NOMO-1 treated with dmso at 0.1 percent for 144 hours (cell line): ENCODE data around the gene CES2.

Experiments
- DNase-seq: peaks from one replicate; lab custom pipeline; 2025; ENCODE audit not compliant: unreplicated experiment; lab: John Stamatoyannopoulos, UW

The CES2 gene

GRCh38 chr16:66918355-66918754, 17.0 kb upstream of the CES2 start:
- DNase-seq = no peak

DNA sequence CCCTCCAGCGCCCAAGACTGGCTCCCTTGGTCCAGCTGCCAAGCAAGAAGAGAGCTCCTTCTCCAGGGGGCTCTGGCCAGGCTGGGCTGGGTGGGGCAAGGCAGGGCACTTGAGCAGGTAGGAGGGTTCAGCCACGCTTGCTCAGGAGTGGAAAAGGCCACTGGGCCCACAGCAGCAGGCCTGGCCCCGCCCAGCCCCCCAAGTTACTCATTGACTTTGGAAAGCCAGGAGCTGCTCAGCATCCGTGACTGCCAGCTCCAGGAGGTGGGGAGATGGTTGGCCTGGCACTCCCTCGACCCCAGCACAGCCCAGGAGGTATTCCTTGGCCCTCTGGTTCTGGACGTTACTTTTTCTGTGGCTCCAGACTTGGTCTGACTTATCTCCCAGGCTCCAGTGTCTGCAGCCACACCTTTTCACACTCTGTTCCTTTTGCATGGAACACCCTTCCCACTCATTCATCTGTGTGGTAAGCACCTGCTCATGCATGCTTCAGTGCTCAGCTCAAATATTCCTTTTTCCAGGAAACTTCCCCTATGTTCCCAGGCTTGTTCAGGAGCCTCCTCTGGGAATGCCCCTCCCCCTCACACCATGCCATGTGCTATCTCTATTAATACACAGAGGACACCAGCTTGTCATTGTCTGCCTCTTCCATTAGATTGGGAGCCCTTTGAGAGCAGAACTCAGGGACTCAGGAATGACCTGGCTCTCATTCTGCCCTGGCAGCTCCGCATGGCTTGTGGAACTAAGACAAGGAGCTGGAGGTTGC, 16.3 kb upstream of the CES2 start, which contains the start of gene CDH16:
Gene CDH16 (minus strand): TSS at position 83 of the 766 bp plus-strand sequence. CDS start 820 bp downstream, outside the sequence.
- no peak for DNase-seq

- no peak for DNase-seq
Observed at GRCh38 chr16:66919569-66920298, 15.6 kb upstream of the CES2 start.

DNA sequence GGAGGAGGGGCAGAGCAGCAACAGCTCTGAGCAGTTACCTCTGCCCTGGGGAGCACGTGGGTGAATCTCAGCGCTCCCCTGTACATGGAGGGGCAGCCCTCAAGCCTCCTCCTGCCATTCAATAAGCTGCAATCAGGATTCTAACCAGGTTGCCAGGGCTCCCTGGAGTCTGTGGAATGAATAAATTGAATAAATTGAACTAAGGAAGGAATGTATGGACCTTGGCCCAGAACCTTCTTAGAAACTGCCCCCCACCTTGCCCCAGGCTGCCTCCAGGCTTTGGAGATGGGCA, 15.1 kb upstream of the CES2 start:
- DNase-seq = no peak

- no peak for DNase-seq
Observed at GRCh38 chr16:66920924-66921680, 14.2 kb upstream of the CES2 start.

DNA sequence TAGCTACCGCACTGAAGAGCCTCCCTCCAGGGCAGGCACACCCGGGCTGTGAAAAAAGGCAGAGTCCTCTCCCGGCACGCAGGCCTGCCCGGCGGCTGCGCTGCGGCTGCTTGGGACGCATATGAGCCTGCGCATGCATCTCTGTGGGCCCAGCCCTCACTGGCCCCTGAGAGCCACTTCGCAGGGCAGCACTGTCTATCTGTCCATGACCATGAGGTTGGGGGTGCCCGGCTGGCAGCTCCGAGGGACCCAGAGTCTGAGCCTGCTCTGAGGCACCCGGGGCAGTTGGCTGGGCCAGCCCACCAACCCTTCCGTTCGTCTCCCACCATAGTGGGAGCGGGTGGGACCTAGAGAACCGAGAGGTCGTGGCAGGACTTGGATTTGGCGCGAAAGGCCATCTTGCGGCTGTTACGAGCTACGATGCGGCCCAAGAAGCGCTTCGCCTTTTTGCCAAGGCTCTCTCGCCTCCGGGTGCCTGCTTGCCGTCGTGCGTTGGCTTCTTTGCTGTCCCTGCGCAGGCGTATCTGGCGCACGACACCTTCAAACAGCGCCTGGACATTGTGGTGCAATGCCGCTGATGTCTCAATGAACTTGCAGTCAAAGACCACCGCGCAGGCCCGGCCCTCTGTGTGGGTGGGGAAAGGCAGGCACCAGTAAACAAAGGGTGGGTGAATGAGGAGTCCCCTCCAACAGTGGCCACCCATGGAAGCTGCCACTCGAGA, 13.4 kb upstream of the CES2 start:
- DNase-seq = no peak

- DNase-seq = no peak
Observed at GRCh38 chr16:66923247-66923731, 12.0 kb upstream of the CES2 start.

- DNase-seq = no peak
Observed at GRCh38 chr16:66923866-66924265, 11.4 kb upstream of the CES2 start.

DNA sequence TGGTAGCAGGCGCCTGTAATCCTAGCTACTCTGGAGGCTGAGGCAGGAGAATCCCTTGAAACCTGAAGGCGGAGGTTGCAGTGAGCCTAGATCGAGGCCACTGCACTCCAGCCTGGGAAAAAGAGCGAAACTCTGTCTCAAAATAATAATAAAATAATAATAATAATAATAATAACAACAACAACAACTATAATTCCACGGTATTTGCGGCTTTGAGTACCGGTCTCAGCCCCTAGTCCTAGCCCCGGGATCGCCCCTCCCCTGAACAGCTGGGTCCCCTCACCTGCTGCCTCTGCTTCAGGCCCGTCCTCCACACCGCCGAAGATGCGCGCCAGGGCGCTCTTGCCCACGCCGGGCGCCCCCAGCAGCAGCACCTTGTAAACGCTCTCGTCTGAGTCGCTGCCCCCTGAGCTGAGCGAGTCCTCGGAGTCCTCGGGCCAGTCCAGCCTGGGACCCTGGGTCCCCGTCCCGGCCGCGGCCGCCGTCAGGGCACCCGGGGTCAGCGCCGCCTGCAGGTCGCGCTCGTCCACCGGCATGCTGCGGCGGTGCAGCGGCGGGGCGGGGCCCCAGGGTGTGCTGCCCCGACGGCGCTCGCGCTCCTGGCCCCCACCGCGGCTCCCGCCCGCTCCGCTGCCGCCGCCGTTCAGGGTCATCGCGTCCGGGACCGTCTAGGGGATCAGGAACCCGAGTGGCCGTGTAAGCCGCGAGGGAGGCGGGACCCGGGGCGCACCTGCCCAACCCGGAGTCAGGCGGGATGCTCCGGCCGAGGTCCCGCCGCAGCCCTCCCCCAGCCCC, 10.6 kb upstream of the CES2 start:
- no peak for DNase-seq

DNA sequence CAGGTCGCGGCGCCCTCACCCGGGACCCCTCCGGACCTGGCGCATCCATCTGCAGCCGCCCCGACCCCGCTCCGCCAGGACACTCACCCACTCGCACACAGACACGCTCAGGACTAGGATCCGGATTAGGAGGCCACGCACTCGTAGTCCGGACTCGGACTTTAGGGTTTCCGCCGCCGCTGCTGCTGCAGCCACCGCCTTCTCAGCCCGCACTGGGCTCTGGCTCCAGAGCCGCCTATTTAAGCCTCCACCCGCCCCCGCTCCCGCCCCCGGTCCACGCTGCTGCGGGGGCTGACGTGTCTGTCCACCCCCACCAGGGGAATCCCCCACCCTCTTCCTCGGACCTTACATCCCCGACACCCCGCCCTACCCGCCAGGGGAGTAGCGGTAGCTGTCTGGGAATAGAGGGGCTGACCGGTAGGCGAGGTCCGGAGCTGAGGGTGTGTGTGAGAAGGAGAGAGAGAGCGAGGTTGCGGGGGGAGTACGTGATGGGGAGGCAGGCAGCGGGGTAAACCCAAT, 9.9 kb upstream of the CES2 start, which contains the start of gene RRAD:
Gene RRAD (minus strand): TSS at position 214 of the 519 bp plus-strand sequence. CDS start 356 bp downstream, outside the sequence.
- DNase-seq = no peak

GRCh38 chr16:66926171-66926947, 9.0 kb upstream of the CES2 start:
- DNase-seq = no peak

DNA sequence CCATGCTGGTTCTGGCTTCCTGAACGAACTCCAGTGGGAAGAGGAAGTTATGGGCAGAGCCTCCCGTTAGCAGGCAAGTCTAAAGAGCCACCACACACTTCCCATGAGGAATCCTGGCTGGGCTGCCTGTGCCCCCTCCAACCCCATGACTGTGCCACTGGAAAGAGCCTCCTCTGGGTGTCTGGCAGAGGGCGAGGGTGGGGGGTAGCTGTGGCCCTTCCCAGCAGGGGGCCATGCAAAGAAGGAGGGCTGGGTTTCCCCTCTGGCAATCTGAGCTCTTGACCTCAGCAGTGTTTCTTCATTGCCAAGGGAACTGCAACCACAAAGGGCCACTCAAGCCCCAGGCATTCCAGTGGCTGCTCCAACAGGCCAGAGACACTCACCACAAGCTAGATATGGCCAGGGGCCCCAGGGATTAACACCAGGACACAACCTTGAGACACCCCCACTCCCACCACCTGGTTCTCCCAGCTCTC, 8.3 kb upstream of the CES2 start:
- DNase-seq = no peak

GRCh38 chr16:66927918-66928649, 7.2 kb upstream of the CES2 start:
- DNase-seq = no peak

GRCh38 chr16:66928702-66929388, 6.5 kb upstream of the CES2 start:
- DNase-seq = no peak

- no peak for DNase-seq
Observed at GRCh38 chr16:66930189-66930588, 5.1 kb upstream of the CES2 start.

DNA sequence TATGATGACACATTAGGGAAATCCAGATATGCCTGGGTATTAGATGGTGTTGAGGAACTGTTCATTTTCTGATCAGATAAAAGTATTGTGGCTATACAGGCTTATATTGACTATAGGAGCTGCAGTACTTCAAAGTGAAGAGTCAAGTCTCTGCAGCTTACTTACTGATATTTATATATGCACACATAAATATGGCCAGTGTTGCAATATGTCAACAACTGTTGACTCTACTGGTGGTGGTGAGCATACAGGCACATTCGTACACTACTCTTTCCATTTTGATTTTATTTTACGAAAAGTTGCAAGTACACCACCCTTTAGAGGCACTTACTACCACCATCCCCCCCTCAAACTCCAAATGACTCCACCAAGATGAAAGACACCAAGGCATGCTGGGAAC, 3.7 kb upstream of the CES2 start:
- no peak for DNase-seq

GRCh38 chr16:66932076-66932475, 3.2 kb upstream of the CES2 start:
- no peak for DNase-seq

DNA sequence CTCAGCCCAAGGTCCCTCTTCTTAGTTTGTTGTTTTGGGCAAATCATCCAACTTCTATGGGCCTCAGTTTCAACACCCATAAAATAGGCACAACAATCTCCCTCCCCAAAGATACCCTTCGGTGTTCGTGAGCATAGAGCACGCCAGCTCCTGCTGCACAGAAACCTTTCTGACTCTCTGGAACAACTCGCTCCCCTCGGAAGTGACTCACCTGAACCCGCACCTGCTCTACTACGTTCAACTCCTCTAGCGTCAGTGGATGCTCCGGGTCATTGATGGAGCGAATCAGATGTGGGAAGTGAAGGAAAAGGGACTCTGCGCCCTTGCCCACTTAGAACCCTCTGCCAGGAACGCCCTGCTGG, 1.6 kb upstream of the CES2 start:
- no peak for DNase-seq
